Nephron progenitor cell (in vitro differentiated cells): Measurements from ENCODE around the gene ALOX12B.
"Not testable (repeated sequence)": the region's sequence is repeated elsewhere in the genome, so short reads cannot be mapped to it uniquely, and the experiment has no call there.

ENCODE experiments used
- DNase-seq: peaks from one replicate; pipeline ENCODE4 v3.0.0; 2021
- H3K27ac Mint-ChIP-seq: 2 replicates; pipeline ENCODE4 v1.8.0; 2021; ENCODE audit warnings: mild to moderate bottlenecking, moderate library complexity, mixed read lengths
- H3K27me3 Mint-ChIP-seq: 2 replicates; pipeline ENCODE4 v1.8.0; 2021; ENCODE audit warnings: mild to moderate bottlenecking, low read depth, mixed read lengths; ENCODE audit not compliant: poor library complexity
- H3K36me3 Mint-ChIP-seq: 2 replicates; pipeline ENCODE4 v1.8.0; 2021; ENCODE audit warnings: low read depth, mixed read lengths
- H3K4me1 Mint-ChIP-seq: 2 replicates; pipeline ENCODE4 v1.8.0; 2021; ENCODE audit warnings: mixed read lengths
- H3K4me3 Mint-ChIP-seq: 2 replicates; pipeline ENCODE4 v1.8.0; 2021; ENCODE audit warnings: mild to moderate bottlenecking, moderate library complexity, mixed read lengths
- H3K9me3 Mint-ChIP-seq: 2 replicates; pipeline ENCODE4 v1.8.0; 2021; ENCODE audit warnings: mild to moderate bottlenecking, moderate library complexity, mixed read lengths
- CTCF ChIP-seq: fragments of 200-600 bp; sonication (generic); IDR thresholded peaks from 2 replicates; pipeline ENCODE4 v1.5.0; 2021; ENCODE audit warnings: antibody characterized with exemption

Gene ALOX12B

GRCh38 chr17:8066841-8067775 is 20.4 kb downstream of the ALOX12B start:
- H3K9me3 Mint-ChIP-seq = peaks cover under 1% of the 10 kb centered on the region
- peaks cover 99% of the 10 kb centered on the region for H3K27me3 Mint-ChIP-seq
- no peak overlapping the region for H3K4me3 Mint-ChIP-seq
- DNase-seq = no peak
- H3K36me3 Mint-ChIP-seq = no peaks in the 10 kb centered on the region
- no peak overlapping the region for H3K27ac Mint-ChIP-seq
- no peak for TF ChIP-seq CTCF
- H3K4me1 Mint-ChIP-seq = peaks cover 16% of the 10 kb centered on the region

GRCh38 chr17:8064561-8065019 is 22.9 kb downstream of the ALOX12B start:
- Mint-ChIP-seq H3K4me1 (peaks cover 14% of the 10 kb centered on the region), H3K4me3 (peak overlapping the region; percentile 15), H3K27ac (no peak overlapping the region), H3K27me3 (peaks cover 99% of the 10 kb centered on the region), H3K36me3 (no peaks in the 10 kb centered on the region), H3K9me3 (peaks cover 3% of the 10 kb centered on the region)
- no peak for TF ChIP-seq CTCF
- no peak for DNase-seq

GRCh38 chr17:8063761-8064534 is 23.6 kb downstream of the ALOX12B start:
- Mint-ChIP-seq H3K36me3 (no peaks in the 10 kb centered on the region), H3K4me3 (peak overlapping the region; percentile 15), H3K27ac (no peak overlapping the region), H3K9me3 (peaks cover 3% of the 10 kb centered on the region), H3K27me3 (peaks cover 99% of the 10 kb centered on the region), H3K4me1 (peaks cover 14% of the 10 kb centered on the region)
- no peak for TF ChIP-seq CTCF
- DNase-seq = no peak

GRCh38 chr17:8062807-8063483 is 24.6 kb downstream of the ALOX12B start:
- DNase-seq = no peak
- peaks cover 3% of the 10 kb centered on the region for H3K9me3 Mint-ChIP-seq
- H3K4me1 Mint-ChIP-seq = peaks cover 14% of the 10 kb centered on the region
- peak overlapping the region; percentile 31 for H3K4me3 Mint-ChIP-seq
- H3K36me3 Mint-ChIP-seq = no peaks in the 10 kb centered on the region
- H3K27me3 Mint-ChIP-seq = peaks cover 99% of the 10 kb centered on the region
- no peak overlapping the region for H3K27ac Mint-ChIP-seq
- no peak for TF ChIP-seq CTCF

- DNase-seq = no peak
- Mint-ChIP-seq H3K27ac (no peak overlapping the region), H3K4me3 (peak overlapping the region; percentile 31)
Observed at GRCh38 chr17:8062435-8062806, 25.1 kb downstream of the ALOX12B start.

GRCh38 chr17:8061851-8062250 is 25.7 kb downstream of the ALOX12B start:
- peaks cover 91% of the 10 kb centered on the region for H3K27me3 Mint-ChIP-seq
- H3K4me1 Mint-ChIP-seq = peaks cover 20% of the 10 kb centered on the region

More at GRCh38 chr17:8062435-8062806, 25.1 kb downstream of the ALOX12B start:
- H3K9me3 Mint-ChIP-seq = peaks cover 3% of the 10 kb centered on the region
- TF ChIP-seq CTCF = no peak
- H3K4me1 Mint-ChIP-seq = peaks cover 15% of the 10 kb centered on the region
- peaks cover 97% of the 10 kb centered on the region for H3K27me3 Mint-ChIP-seq
- H3K36me3 Mint-ChIP-seq = no peaks in the 10 kb centered on the region

More at GRCh38 chr17:8061851-8062250, 25.7 kb downstream of the ALOX12B start:
- not testable (repeated sequence) for H3K4me3 Mint-ChIP-seq, H3K27ac Mint-ChIP-seq, H3K36me3 Mint-ChIP-seq, DNase-seq, H3K9me3 Mint-ChIP-seq
